Central memory CD8-positive, alpha-beta T cell (primary cell): Measurements from ENCODE around the gene ATOX1.
A peak's percentile ranks its signal among the peaks of the same experiment; 100 is the strongest.

Experiments
- ATAC-seq: fragments of 150-1000 bp; cut with Tn5 transposase; replicated peaks from 2 replicates; pipeline ENCODE4 v1.10.0; 2022; ENCODE audit warnings: mild to moderate bottlenecking, moderate FRiP score, moderate number of reproducible peaks; ENCODE audit not compliant: poor library complexity, severe bottlenecking; ENCODE audit errors: extremely low read depth
- DNase-seq, 2 donors: peaks; one replicate each; pipeline ENCODE4 v3.0.0; 2021; ENCODE audit warnings: low spot score in 2 of 2
- H3K27ac Mint-ChIP-seq: one replicate; pipeline ENCODE4 v1.8.0; 2022; ENCODE audit warnings: low read depth, mild to moderate bottlenecking, moderate library complexity, mixed read lengths
- H3K27me3 Mint-ChIP-seq: one replicate; pipeline ENCODE4 v1.8.0; 2022; ENCODE audit warnings: mixed read lengths
- H3K36me3 Mint-ChIP-seq: one replicate; pipeline ENCODE4 v1.8.0; 2022; ENCODE audit warnings: mild to moderate bottlenecking, moderate library complexity, mixed read lengths; ENCODE audit not compliant: insufficient read depth
- H3K4me1 Mint-ChIP-seq: one replicate; pipeline ENCODE4 v1.8.0; 2022; ENCODE audit warnings: mixed read lengths
- H3K4me3 Mint-ChIP-seq: one replicate; pipeline ENCODE4 v1.8.0; 2022; ENCODE audit warnings: mild to moderate bottlenecking, moderate library complexity, mixed read lengths
- H3K9me3 Mint-ChIP-seq: one replicate; pipeline ENCODE4 v1.8.0; 2022; ENCODE audit warnings: mixed read lengths

Gene ATOX1

GRCh38 chr5:151779531-151780125 is 21.2 kb upstream of the ATOX1 start:
- ATAC-seq = no peak
- Mint-ChIP-seq H3K4me3 (peak overlapping the region; percentile 46), H3K9me3 (no peaks in the 10 kb centered on the region), H3K36me3 (peaks cover 21% of the 10 kb centered on the region), H3K27ac (peak overlapping the region; percentile 80), H3K4me1 (peaks cover 71% of the 10 kb centered on the region), H3K27me3 (no peaks in the 10 kb centered on the region)
- no peak for DNase-seq

GRCh38 chr5:151775025-151775606 is 16.7 kb upstream of the ATOX1 start:
- no peaks in the 10 kb centered on the region for H3K9me3 Mint-ChIP-seq
- H3K4me3 Mint-ChIP-seq = peak overlapping the region; percentile 8
- peaks cover 28% of the 10 kb centered on the region for H3K36me3 Mint-ChIP-seq
- DNase-seq (no peak), ATAC-seq (no peak)
- peaks cover 68% of the 10 kb centered on the region for H3K4me1 Mint-ChIP-seq
- H3K27ac Mint-ChIP-seq = no peak overlapping the region
- no peaks in the 10 kb centered on the region for H3K27me3 Mint-ChIP-seq

- Mint-ChIP-seq H3K4me3 (no peak overlapping the region), H3K27me3 (no peaks in the 10 kb centered on the region)
Measured at GRCh38 chr5:151773951-151774350, 15.5 kb upstream of the ATOX1 start.

GRCh38 chr5:151772846-151773561 is 14.6 kb upstream of the ATOX1 start:
- H3K27me3 Mint-ChIP-seq = no peaks in the 10 kb centered on the region
- no peak overlapping the region for H3K27ac Mint-ChIP-seq
- ATAC-seq (no peak), DNase-seq (no peak)
- peaks cover 52% of the 10 kb centered on the region for H3K4me1 Mint-ChIP-seq
- peaks cover 21% of the 10 kb centered on the region for H3K36me3 Mint-ChIP-seq
- no peaks in the 10 kb centered on the region for H3K9me3 Mint-ChIP-seq
- no peak overlapping the region for H3K4me3 Mint-ChIP-seq

More at GRCh38 chr5:151773951-151774350, 15.5 kb upstream of the ATOX1 start:
- Mint-ChIP-seq H3K4me1 (peaks cover 57% of the 10 kb centered on the region), H3K27ac (no peak overlapping the region), H3K9me3 (no peaks in the 10 kb centered on the region), H3K36me3 (peaks cover 24% of the 10 kb centered on the region)
- no peak for ATAC-seq
- no peak for DNase-seq

- Mint-ChIP-seq H3K27ac (no peak overlapping the region), H3K27me3 (no peaks in the 10 kb centered on the region), H3K9me3 (no peaks in the 10 kb centered on the region), H3K4me3 (no peak overlapping the region), H3K36me3 (peaks cover 16% of the 10 kb centered on the region), H3K4me1 (peaks cover 44% of the 10 kb centered on the region)
- peak; percentile 43 to 44 for DNase-seq
- ATAC-seq = no peak
Measured at GRCh38 chr5:151772029-151772845, 13.8 kb upstream of the ATOX1 start.

GRCh38 chr5:151771259-151772028 is 13.0 kb upstream of the ATOX1 start, which contains the start of gene G3BP1:
Gene G3BP1, plus strand, starts transcription at chr5:151771954. Its CDS starts 14,667 bp downstream, at chr5:151786621.
- Mint-ChIP-seq H3K36me3 (peaks cover 13% of the 10 kb centered on the region), H3K4me3 (no peak within 1 kb of the TSS), H3K4me1 (peaks cover 36% of the 10 kb centered on the region), H3K27ac (no peak within 1 kb of the TSS), H3K27me3 (no peaks in the 10 kb centered on the region), H3K9me3 (no peaks in the 10 kb centered on the region)
- DNase-seq = peak; percentile 95 to 99
- ATAC-seq = peak; percentile 82

- H3K9me3 Mint-ChIP-seq = no peaks in the 10 kb centered on the region
- DNase-seq = no peak
- H3K4me3 Mint-ChIP-seq = no peak overlapping the region
- H3K27ac Mint-ChIP-seq = no peak overlapping the region
- H3K27me3 Mint-ChIP-seq = no peaks in the 10 kb centered on the region
- H3K36me3 Mint-ChIP-seq = peaks cover 12% of the 10 kb centered on the region
- peaks cover 28% of the 10 kb centered on the region for H3K4me1 Mint-ChIP-seq
- peak; percentile 2 for ATAC-seq
Measured at GRCh38 chr5:151770383-151771258, 12.2 kb upstream of the ATOX1 start.

- DNase-seq (no peak), ATAC-seq (no peak)
- Mint-ChIP-seq H3K27ac (no peak overlapping the region), H3K9me3 (no peaks in the 10 kb centered on the region), H3K4me1 (no peaks in the 10 kb centered on the region), H3K36me3 (no peaks in the 10 kb centered on the region), H3K4me3 (no peak overlapping the region), H3K27me3 (no peaks in the 10 kb centered on the region)
Measured at GRCh38 chr5:151766975-151767374, 8.5 kb upstream of the ATOX1 start.

- Mint-ChIP-seq H3K36me3 (no peaks in the 10 kb centered on the region), H3K9me3 (no peaks in the 10 kb centered on the region), H3K27me3 (no peaks in the 10 kb centered on the region), H3K4me1 (no peaks in the 10 kb centered on the region), H3K27ac (no peak overlapping the region), H3K4me3 (no peak overlapping the region)
- ATAC-seq = no peak
- DNase-seq = no peak
Measured at GRCh38 chr5:151764801-151765200, 6.4 kb upstream of the ATOX1 start.

- Mint-ChIP-seq H3K27ac (peak overlapping the region; percentile 94), H3K27me3 (no peaks in the 10 kb centered on the region), H3K4me3 (peak overlapping the region; percentile 90), H3K36me3 (peaks cover 8% of the 10 kb centered on the region), H3K4me1 (peaks cover 34% of the 10 kb centered on the region), H3K9me3 (no peaks in the 10 kb centered on the region)
- peak; percentile 7 for ATAC-seq
- no peak for DNase-seq
Measured at GRCh38 chr5:151758141-151758429, 346 bp downstream of the ATOX1 start.

GRCh38 chr5:151757233-151758140 is 944 bp downstream of the ATOX1 start:
- H3K4me3 Mint-ChIP-seq = peak overlapping the region; percentile 90
- peaks cover 34% of the 10 kb centered on the region for H3K4me1 Mint-ChIP-seq
- peak overlapping the region; percentile 94 for H3K27ac Mint-ChIP-seq
- ATAC-seq = peak; percentile 45
- no peaks in the 10 kb centered on the region for H3K9me3 Mint-ChIP-seq
- DNase-seq = no peak
- H3K27me3 Mint-ChIP-seq = no peaks in the 10 kb centered on the region
- peaks cover 8% of the 10 kb centered on the region for H3K36me3 Mint-ChIP-seq
